ENCODE data around the gene FGF22. TPM values are rescaled to one million over a fixed set of nuclear protein-coding genes. Genes with fewer than 3 reads are reported as not detected.

FGF22 gene
- total and polyA plus RNA-seq, 10 of the 15 experiments (the other 5 are each of a cell fraction or from before 2014, with no cell fraction given): 0.05 TPM; not detected in 9

GRCh38 chr19:613732-614567, 25.7 kb upstream of the FGF22 start (continued):
- no peak for TF ChIP-seq EZH2 (IDR thresholded peaks at IDR 0.05; ENCODE audit: borderline replicate concordance, control insufficient read depth, low read depth, low read length)
- no peak for TF ChIP-seq RUNX3 (IDR thresholded peaks at IDR 0.05; ENCODE audit: low read length)
- no peak for TF ChIP-seq BRCA1 (IDR thresholded peaks at IDR 0.05; ENCODE audit: low read depth, low read length)

DNA sequence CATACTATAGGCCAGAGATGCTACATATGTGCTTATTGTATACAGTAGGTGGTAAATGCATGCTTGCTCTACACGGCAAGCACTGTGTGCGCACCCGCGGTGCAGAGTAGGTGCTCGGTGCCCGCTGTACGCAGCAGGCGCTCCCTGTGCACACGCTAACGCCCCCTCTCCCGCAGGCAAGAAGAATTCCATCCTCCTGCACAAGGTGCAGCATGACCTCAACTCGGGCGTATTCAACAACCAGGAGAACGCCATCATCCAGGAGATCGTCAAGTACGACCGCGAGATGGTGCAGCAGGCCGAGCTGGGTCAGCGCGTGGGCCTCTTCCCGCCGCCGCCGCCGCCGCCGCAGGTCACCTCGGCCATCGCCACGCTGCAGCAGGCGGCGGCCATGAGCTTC, 24.1 kb upstream of the FGF22 start:
- H3K79me2 ChIP-seq (ENCODE audit: control insufficient read depth, insufficient read depth, low read length): no peaks in the 10 kb centered on the region
- no peak overlapping the region for H3K4me2 ChIP-seq (ENCODE audit: control insufficient read depth, insufficient read depth)
- H3K9me3 ChIP-seq (replicated peaks; ENCODE audit: control insufficient read depth, insufficient read depth, low read length): no peaks in the 10 kb centered on the region
- BruUV-seq (replicated peaks): no TSS peak
- no peak for FAIRE-seq
- peaks cover 8% of the 10 kb centered on the region for H3K4me1 ChIP-seq (ENCODE audit: control insufficient read depth, insufficient read depth, low read length)
- in situ Hi-C loops (cut with MboI): no loop called here
- no peak overlapping the region for H2AFZ ChIP-seq (ENCODE audit: control insufficient read depth, low read depth, low read length)
- 40% methylated on average over 25 of the region's 33 CpGs for WGBS (ENCODE audit: insufficient coverage, insufficient replicate concordance, low lambda C conversion rate, missing lambda C conversion rate)
- POLR2A ChIA-PET: no interaction called here
- H3K9ac ChIP-seq (ENCODE audit: control insufficient read depth, insufficient read depth, low read length): no peak overlapping the region
- no peak for ATAC-seq
- CTCF ChIA-PET: no interaction called here
- no peaks in the 10 kb centered on the region for H4K20me1 ChIP-seq (ENCODE audit: control insufficient read depth, insufficient read depth)
- DNase-seq (ENCODE audit: low read depth, low spot score): no peak
- SMC1A ChIA-PET (ENCODE audit: uncharacterized antibody, unreplicated experiment): no interaction called here
- RAD21 ChIA-PET (ENCODE audit: unreplicated experiment): no interaction called here
- no peak overlapping the region for H3K27ac ChIP-seq (ENCODE audit: control insufficient read depth, insufficient read depth)
- peaks cover 0 to 9% of the 10 kb centered on the region in 2 experiments; a peak in 2 of 4 replicates for H3K36me3 ChIP-seq (ENCODE audit: control insufficient read depth in 2 of 2, insufficient read depth in 2 of 2, low read length in 1 of 2)
- intact Hi-C loops (cut with micrococcal nuclease; ENCODE audit: unreplicated experiment): no loop called here
- no peak overlapping the region for H3K4me3 ChIP-seq
- no peaks in the 10 kb centered on the region for H3K27me3 ChIP-seq (replicated peaks in 1 of 2; ENCODE audit: control insufficient read depth in 2 of 2, insufficient read depth in 2 of 2, low read length in 1 of 2)
- TF ChIP-seq MTA2 (IDR thresholded peaks at IDR 0.05; ENCODE audit: low read depth) (no peak), SMAD1 (IDR thresholded peaks at IDR 0.05; ENCODE audit: low read depth, partially characterized antibody) (no peak), E4F1 (IDR thresholded peaks at IDR 0.05; ENCODE audit: borderline replicate concordance, partially characterized antibody) (no peak), EZH2 (IDR thresholded peaks at IDR 0.05; ENCODE audit: borderline replicate concordance, control insufficient read depth, low read depth, low read length) (no peak), HSF1 (IDR thresholded peaks at IDR 0.05; ENCODE audit: low read depth, low read length) (no peak), RBBP5 (conservative IDR thresholded peaks at IDR 0.05) (no peak), YY1 (IDR thresholded peaks at IDR 0.05; ENCODE audit: low read depth, low read length) (no peak), NR2C2 (IDR thresholded peaks at IDR 0.05; ENCODE audit: borderline replicate concordance, control insufficient read depth, insufficient read length, low read depth) (no peak)
- TF ChIP-seq, protein P1, sequence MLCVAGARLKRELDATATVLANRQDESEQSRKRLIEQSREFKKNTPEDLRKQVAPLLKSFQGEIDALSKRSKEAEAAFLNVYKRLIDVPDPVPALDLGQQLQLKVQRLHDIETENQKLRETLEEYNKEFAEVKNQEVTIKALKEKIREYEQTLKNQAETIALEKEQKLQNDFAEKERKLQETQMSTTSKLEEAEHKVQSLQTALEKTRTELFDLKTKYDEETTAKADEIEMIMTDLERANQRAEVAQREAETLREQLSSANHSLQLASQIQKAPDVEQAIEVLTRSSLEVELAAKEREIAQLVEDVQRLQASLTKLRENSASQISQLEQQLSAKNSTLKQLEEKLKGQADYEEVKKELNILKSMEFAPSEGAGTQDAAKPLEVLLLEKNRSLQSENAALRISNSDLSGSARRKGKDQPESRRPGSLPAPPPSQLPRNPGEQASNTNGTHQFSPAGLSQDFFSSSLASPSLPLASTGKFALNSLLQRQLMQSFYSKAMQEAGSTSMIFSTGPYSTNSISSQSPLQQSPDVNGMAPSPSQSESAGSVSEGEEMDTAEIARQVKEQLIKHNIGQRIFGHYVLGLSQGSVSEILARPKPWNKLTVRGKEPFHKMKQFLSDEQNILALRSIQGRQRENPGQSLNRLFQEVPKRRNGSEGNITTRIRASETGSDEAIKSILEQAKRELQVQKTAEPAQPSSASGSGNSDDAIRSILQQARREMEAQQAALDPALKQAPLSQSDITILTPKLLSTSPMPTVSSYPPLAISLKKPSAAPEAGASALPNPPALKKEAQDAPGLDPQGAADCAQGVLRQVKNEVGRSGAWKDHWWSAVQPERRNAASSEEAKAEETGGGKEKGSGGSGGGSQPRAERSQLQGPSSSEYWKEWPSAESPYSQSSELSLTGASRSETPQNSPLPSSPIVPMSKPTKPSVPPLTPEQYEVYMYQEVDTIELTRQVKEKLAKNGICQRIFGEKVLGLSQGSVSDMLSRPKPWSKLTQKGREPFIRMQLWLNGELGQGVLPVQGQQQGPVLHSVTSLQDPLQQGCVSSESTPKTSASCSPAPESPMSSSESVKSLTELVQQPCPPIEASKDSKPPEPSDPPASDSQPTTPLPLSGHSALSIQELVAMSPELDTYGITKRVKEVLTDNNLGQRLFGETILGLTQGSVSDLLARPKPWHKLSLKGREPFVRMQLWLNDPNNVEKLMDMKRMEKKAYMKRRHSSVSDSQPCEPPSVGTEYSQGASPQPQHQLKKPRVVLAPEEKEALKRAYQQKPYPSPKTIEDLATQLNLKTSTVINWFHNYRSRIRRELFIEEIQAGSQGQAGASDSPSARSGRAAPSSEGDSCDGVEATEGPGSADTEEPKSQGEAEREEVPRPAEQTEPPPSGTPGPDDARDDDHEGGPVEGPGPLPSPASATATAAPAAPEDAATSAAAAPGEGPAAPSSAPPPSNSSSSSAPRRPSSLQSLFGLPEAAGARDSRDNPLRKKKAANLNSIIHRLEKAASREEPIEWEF (IDR thresholded peaks at IDR 0.05; ENCODE audit: insufficient replicate concordance, low read depth, low read length): no peak
- TF ChIP-seq, protein P2, sequence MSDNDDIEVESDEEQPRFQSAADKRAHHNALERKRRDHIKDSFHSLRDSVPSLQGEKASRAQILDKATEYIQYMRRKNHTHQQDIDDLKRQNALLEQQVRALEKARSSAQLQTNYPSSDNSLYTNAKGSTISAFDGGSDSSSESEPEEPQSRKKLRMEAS (IDR thresholded peaks at IDR 0.05; ENCODE audit: low read depth, low read length): no peak

Measured in GM12878 (cell line).